SK-N-SH (cell line): ENCODE results near the gene GRAMD1B.

Experiments
- CHD2 ChIP-seq: fragments of 150-350 bp; IDR thresholded peaks from 2 replicates; pipeline ENCODE4 v1.6.1; 2018; ENCODE audit warnings: low read length; ENCODE audit not compliant: partially characterized antibody
- EZH2phosphoT487 ChIP-seq: fragments of 200-600 bp; sonication (generic); IDR thresholded peaks from 2 replicates; pipeline ENCODE4 v1.6.1; 2017; ENCODE audit warnings: low read depth, mixed run types, mild to moderate bottlenecking, antibody characterized with exemption, moderate library complexity, borderline replicate concordance
- GABPA ChIP-seq: IDR thresholded peaks from 2 replicates; pipeline ENCODE4 v1.4.0; 2012; ENCODE audit warnings: low read depth, mild to moderate bottlenecking
- JUND ChIP-seq: IDR thresholded peaks from 2 replicates; pipeline ENCODE4 v1.4.0; 2012
- MXI1 ChIP-seq: IDR thresholded peaks from 2 replicates; pipeline ENCODE4 v1.6.1; 2012; ENCODE audit warnings: mild to moderate bottlenecking, low read depth, low read length, improper control_type of control experiment
- PBX3 ChIP-seq: IDR thresholded peaks from 2 replicates; pipeline ENCODE4; 2012
- POLR2AphosphoS5 ChIP-seq: IDR thresholded peaks from 2 replicates; pipeline ENCODE4 v1.6.1; 2012; ENCODE audit warnings: low read depth, low read length
- RAD21 ChIP-seq: IDR thresholded peaks from 2 replicates; pipeline ENCODE4 v1.6.1; 2012; ENCODE audit warnings: mild to moderate bottlenecking, low read length
- RCOR1 ChIP-seq: fragments of 150-350 bp; IDR thresholded peaks from 2 replicates; pipeline ENCODE4 v1.6.1; 2017; ENCODE audit warnings: antibody characterized with exemption, low read length
- SMC3 ChIP-seq: IDR thresholded peaks from 2 replicates; pipeline ENCODE4 v1.6.1; 2012; ENCODE audit warnings: low read depth, low read length, improper control_type of control experiment
- TCF12 ChIP-seq: IDR thresholded peaks from 2 replicates; pipeline ENCODE4 v1.4.0; 2012
- USF2 ChIP-seq: fragments of 150-350 bp; IDR thresholded peaks from 2 replicates; pipeline ENCODE4 v1.6.1; 2017; ENCODE audit warnings: antibody characterized with exemption, low read length, low read depth, borderline replicate concordance
- ZBTB33 ChIP-seq: IDR thresholded peaks from 2 replicates; pipeline ENCODE4 v1.4.0; 2012; ENCODE audit warnings: low read depth, borderline replicate concordance
- TF ChIP-seq, protein P1 (sequence below): fragments of 200-600 bp; sonication (generic); IDR thresholded peaks from 2 replicates; pipeline ENCODE4 v1.6.1; 2017; ENCODE audit warnings: antibody characterized with exemption, mild to moderate bottlenecking, moderate library complexity

DNA sequence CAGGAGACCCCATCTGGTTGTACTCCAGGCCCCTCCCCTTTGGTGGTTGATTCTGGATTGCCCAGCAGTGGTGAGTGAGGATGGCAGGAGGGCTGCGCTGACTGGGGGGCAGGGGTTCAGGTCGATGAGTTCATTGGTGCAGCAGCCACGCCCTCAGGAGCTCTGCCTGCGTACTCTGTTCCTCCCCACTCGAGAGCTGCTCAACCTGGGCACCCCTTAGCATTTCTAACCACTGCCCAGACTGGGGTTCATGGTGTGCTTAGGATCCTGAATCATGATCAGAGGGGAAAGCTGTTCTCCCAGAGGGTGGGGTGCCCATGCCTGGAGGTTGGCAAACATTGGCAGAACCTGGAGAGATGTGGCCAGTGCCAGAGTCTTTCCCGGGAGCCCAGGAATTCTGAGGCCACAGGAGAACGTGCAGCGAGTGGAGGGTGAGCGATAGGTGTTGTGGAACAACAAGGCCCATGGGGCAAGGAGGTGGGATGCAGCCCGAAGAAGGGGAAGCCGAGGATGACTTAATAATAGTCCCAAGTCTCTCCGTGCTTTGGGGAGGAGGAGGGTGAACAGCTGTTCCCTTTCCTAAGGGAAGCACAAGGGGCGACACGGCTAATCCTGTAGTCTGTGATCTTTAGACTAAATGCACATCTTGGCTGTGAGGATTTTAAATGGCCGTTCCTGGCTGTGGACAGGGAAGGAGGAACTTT, 148.9 kb downstream of the GRAMD1B start:
- TF ChIP-seq EZH2phosphoT487: no peak
- no peak for TF ChIP-seq POLR2AphosphoS5
- TF ChIP-seq, protein P1, sequence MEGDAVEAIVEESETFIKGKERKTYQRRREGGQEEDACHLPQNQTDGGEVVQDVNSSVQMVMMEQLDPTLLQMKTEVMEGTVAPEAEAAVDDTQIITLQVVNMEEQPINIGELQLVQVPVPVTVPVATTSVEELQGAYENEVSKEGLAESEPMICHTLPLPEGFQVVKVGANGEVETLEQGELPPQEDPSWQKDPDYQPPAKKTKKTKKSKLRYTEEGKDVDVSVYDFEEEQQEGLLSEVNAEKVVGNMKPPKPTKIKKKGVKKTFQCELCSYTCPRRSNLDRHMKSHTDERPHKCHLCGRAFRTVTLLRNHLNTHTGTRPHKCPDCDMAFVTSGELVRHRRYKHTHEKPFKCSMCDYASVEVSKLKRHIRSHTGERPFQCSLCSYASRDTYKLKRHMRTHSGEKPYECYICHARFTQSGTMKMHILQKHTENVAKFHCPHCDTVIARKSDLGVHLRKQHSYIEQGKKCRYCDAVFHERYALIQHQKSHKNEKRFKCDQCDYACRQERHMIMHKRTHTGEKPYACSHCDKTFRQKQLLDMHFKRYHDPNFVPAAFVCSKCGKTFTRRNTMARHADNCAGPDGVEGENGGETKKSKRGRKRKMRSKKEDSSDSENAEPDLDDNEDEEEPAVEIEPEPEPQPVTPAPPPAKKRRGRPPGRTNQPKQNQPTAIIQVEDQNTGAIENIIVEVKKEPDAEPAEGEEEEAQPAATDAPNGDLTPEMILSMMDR: no peak
- TF ChIP-seq RAD21: no peak
- no peak for TF ChIP-seq SMC3
- TF ChIP-seq USF2: no peak
- no peak for TF ChIP-seq RCOR1
- no peak for TF ChIP-seq PBX3
- no peak for TF ChIP-seq TCF12
- TF ChIP-seq MXI1: no peak
- no peak for TF ChIP-seq GABPA
- TF ChIP-seq ZBTB33: no peak
- TF ChIP-seq JUND: no peak
- no peak for TF ChIP-seq CHD2
